GM18870 (cell line): Measurements from ENCODE around the gene SLC35G6.
A peak's percentile ranks its signal among the peaks of the same experiment; 100 is the strongest.
"Not testable (repeated sequence)": the region's sequence is repeated elsewhere in the genome, so short reads cannot be mapped to it uniquely, and the experiment has no call there.

Experiments used
- ATAC-seq: cut with Tn5 transposase; IDR thresholded peaks from one replicate; pipeline ENCODE4 v1.9.1; 2021; ENCODE audit warnings: moderate library complexity; ENCODE audit not compliant: unreplicated experiment

Gene SLC35G6

GRCh38 chr17:7481275-7481674 lies at the start of gene SLC35G6:
Gene SLC35G6, plus strand, starts transcription at chr17:7481446. Its CDS starts 71 bp downstream, at chr17:7481517.
- not testable (repeated sequence) for ATAC-seq

DNA sequence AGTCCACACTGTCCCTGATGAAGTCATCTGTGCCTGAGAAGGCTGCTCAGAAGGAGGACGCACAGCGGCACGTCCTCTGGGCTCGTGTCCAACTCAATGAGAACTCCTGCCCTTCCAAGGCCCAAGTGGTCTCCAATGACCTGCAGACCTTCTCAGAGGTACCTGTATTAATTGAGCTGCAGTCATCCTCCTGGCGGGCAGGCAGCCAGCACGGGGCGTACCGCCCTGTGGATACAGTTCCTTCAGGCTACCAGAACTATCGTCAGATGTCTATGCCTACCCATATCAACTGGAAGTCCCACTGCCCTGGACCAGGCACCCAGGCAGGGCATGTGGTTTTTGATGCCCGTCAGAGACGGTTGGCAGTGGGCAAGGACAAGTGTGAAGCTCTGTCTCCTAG lies 49.0 kb upstream of the SLC35G6 start:
- ATAC-seq: no peak

DNA sequence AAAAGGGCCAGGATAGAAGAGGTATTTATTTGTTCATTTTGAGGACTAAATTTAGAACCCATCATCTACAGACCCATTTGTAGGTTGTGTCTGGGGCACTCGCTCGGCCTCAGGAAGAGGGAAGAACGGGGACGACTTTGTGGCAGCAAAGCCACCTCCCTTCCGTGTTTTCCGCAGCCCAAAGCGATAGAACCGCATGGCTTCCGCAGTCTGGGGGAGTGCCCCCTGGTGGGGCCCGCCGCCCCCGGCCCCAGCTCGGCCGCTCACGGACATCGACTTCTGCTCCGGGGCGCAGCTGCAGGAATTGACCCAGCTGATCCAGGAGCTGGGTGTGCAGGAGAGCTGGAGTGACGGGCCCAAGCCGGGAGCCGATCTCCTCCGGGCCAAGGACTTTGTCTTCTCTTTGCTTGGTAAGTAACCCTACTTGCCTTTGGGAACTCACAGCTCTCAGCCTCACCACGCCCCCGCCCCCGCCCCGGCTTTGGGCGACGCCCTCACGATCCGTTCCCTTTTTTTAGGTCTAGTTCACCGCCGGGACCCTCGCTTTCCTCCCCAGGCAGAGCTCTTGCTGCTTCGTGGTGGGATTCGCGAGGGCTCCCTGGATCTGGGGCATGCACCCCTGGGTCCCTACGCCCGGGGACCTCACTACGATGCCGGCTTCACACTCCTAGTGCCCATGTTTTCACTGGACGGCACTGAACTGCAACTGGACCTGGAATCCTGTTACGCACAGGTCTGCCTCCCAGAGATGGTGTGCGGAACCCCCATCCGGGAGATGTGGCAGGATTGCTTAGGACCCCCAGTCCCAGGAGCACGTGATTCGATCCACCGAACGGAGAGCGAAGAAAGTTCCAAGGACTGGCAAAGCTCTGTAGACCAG lies 45.3 kb upstream of the SLC35G6 start:
- peak; percentile 11 for ATAC-seq

DNA sequence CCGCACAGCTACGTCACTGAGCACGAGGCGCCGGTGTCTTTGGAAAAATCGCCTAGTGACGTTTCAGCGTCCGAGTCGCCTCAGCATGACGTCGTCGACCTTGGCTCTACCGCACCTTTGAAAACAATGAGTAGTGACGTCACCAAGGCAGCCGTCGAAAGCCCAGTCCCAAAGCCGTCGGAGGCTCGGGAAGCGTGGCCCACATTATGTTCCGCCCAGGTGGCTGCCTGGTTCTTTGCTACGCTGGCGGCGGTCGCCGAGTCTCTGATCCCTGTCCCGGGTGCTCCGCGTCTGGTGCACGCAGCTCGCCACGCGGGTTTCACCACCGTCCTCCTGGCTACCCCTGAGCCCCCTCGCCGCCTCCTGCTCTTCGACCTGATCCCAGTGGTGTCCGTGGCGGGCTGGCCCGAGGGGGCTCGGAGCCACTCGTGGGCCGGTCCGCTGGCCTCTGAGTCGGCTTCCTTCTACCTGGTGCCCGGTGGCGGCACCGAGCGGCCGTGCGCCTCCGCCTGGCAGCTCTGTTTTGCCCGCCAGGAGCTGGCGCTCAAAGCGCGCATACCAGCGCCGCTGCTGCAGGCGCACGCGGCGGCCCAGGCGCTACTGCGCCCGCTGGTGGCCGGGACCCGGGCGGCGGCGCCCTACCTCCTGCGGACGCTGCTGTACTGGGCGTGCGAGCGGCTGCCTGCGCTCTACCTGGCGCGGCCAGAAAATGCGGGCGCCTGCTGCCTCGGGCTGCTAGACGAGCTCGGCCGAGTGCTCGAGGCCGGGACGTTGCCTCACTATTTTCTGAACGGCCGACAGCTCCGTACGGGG lies 44.5 kb upstream of the SLC35G6 start:
- ATAC-seq: no peak

- no peak for ATAC-seq
These were observed 43.8 kb upstream of the SLC35G6 start for GRCh38 chr17:7437369-7437863.

DNA sequence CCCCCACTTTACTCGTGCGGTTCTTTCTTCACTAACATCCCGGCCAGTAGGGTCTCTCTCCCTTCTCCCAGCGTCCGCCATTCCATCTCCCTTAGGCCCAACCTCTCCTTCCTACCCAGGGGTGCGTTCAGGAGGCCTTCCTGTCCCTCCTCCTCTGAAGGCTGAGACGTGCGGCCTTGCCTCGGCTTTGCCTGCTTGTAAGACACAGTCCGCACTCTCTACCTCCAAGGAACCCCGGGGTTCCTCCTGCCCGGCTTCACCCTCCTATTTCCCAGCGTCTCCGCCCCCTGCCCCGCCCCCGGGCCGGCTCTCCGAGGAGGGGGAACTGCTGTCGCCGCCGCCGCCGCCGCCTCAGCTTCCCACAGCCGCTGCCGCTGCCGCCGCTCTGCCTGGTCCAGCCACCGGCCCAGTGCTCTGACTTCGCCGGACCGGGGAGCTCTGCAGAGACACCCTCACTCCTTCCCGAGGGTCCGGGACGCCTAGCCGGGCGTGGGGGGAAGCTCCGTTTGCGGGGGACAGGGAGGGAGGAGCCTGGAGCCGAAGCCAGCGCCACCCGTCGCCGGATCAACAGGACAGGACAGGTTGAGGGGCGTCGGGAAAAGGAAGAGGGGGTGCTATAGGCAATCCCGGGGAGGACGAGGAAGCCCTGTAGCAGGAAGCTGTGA lies 43.2 kb upstream of the SLC35G6 start:
- no peak for ATAC-seq

- ATAC-seq: no peak
These were observed 42.4 kb upstream of the SLC35G6 start for GRCh38 chr17:7438656-7439460.

- no peak for ATAC-seq
These were observed 41.7 kb upstream of the SLC35G6 start, which contains the start of gene FGF11 for GRCh38 chr17:7439462-7440112. Gene FGF11, plus strand, starts transcription at chr17:7439512. Its CDS starts 109 bp downstream, at chr17:7439621.

DNA sequence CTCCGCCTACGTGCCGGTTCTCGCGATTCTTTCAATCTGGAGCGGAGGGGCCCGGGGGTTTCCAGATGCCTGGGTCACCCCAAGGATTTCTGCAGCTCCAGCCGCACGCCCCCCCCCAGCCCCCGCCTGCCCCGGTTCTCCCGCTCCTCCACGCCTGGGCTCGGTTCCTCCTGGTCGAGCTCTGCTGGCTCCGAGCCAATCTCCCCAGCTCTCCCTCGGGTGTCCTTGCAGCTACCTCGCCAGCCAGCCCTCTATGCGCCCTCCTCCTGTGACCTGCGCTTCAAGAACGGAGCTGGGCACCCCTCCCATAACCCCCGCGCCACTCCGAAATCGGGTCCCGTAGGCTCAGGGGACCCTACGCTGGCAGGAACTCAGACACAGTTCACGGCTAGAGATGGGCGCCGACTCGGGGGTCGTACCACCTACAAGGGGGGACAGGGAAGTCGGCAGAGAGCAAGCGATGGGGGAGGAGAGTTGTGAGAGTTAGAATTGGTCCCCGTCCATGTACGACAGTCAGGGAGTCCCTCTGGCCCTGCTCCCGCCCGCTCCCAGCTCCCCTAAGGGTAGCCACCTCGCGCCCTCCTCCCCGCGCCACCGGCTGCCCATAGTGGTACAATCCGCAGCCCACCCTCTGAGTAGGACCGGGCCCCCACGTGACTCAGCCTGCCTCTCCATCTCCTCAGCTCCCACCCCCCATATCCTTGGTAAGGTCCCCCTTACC lies 41.0 kb upstream of the SLC35G6 start:
- ATAC-seq: no peak

DNA sequence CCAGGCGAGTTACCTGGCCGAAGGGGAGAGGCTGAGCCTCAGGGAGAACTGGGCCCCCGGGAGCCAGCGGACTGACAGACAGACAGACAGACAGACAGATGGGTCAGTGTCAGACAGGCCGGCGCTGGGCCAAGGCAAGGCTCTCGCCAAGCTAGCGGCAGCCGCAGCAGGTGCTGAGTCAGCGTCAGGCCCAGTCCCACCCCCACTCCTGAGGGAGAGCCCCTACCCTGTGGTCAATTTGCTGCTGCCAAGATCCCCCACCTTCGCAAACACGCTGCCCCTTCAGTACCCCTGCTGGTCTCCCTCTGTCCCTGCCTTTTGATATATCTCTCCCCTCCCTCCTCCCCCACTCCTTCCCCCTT lies 40.4 kb upstream of the SLC35G6 start:
- no peak for ATAC-seq

DNA sequence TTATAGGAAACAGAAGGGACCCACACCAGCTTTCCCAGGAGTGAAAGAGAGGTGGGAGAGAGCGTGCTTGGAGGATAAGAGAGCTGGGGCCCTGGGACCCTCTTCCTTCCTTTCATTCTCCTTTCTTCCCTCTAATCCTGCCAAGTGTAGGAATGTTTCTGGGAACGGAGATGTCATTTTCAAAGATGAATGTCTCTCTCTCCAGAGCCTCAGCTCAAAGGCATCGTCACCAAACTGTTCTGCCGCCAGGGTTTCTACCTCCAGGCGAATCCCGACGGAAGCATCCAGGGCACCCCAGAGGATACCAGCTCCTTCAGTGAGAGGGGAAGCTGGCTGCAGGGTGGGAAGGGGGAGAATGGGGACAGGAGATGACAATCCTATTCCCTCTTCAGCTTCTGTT lies 40.0 kb upstream of the SLC35G6 start:
- ATAC-seq: no peak

- no peak for ATAC-seq
These were observed 39.1 kb upstream of the SLC35G6 start for GRCh38 chr17:7442142-7442541.

DNA sequence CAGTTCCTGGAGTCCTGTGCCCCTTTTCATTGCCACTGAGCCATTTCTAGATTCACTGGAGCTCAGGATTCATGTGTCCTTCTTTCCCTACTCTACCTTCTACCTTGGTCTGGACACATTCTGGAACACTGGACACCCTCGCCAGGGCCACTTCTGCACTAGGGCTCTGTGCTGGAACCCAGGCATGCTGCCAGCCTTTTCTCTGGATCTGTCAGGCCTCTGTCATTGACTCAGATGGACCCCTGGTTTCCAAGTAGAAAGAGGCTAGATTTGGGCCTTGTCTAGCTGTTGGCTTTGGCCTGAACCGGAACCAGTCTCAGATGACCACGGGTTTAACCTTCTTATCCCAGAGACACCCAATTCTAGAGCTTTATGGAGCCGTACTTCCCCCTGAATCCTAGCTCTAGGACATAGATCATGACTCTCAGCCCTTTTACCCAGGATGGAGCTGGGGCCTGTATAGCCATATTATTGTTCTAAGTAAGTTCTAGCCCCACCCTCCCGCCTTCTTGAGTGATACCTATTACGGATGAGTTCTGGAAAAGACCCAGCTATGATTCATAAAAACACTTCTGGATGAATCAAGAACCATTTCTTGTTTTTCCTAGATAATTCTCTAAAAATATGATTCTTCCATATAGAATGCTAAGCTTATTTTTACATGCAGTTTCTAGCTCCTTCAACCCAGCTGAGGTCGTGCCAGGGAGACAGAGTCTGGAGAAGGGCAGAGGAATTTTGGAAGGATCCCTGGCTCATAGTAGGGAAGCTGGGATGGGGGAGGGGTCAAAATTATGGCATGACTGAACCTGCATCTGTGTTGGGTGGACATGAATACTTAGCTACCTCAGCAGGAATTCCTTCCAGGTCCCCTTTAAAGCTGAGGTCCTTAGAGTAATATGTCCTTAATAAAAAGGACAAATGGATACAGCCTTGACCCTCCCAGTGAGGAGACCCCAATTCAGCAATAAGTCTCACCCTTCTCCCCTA lies 37.5 kb upstream of the SLC35G6 start:
- ATAC-seq: no peak

DNA sequence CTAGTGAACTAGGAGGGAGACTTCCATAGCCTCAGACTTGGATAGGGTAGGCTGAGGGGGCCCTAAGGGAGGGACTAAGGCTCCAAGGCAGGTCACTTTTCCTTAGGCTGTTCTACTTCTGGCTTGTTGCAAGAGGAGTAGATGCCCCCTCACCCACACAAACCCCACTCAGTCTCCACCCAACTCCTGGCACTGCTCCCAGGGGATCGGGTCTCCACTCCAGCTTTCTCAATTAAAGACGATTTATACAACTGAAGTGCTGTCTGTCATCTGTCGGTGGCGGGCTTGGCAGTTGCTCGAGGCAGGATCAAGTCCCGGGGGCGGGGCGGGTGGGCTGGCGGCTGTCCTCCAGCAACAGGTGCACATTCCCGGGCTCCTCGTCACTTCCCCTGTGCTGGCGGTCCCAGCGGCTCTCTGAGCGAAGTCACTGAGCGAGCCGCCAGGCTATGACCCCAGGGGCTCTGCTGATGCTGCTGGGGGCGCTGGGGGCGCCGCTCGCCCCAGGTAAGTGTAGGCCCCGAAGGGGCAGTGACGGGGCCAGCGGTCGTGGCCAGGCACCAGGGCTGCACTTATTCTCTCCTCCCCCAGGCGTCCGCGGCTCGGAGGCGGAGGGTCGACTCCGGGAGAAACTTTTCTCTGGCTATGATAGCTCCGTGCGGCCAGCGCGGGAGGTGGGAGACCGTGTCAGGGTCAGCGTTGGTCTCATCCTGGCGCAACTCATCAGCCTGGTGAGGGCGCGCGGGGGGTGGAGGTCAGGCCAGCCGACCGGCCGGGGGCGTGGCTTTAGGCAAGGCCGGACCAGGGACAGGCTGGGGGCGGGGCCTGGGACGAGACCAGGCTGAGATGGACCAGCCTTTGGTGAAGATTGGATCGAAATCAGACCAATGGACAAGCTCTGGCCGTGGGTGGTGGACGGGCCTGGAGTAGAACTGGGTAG lies 36.3 kb upstream of the SLC35G6 start, which contains the start of gene CHRNB1:
TSS of gene CHRNB1 (plus strand) at position 380 of the 937 bp plus-strand sequence. CDS start at position 447, 67 bp downstream.
- ATAC-seq: no peak

DNA sequence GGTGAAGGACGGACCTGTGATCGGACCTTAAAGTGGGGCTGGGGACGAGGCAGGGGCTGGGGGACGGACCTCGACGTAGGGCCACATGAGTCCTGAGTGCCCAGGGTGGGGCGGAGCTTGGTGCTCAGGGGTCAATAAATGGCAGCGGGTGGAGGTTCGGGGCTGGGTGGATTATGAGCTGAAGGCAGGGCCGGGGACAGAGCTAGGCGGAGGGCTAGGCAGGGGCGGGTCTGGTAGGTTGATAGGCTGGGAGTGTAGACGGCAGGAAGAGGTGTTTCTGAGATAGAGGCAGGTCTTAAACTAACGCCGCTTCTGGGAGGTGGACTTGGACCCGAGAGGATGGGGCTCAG lies 35.7 kb upstream of the SLC35G6 start:
- no peak for ATAC-seq

DNA sequence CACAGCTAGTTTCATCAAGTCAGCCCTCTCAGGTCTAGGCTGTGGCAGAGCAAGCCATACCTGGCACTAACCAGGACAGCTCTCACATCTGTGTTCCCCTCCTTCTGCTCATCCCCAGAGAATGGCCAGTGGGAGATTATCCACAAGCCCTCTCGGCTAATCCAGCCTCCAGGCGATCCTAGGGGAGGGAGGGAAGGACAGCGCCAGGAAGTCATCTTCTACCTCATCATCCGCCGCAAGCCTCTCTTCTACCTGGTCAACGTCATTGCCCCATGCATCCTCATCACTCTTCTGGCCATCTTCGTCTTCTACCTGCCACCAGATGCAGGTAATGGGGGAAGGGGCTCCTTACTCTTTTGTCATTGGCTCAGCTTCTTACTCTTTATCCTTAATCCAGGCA lies 32.8 kb upstream of the SLC35G6 start:
- ATAC-seq: no peak

GRCh38 chr17:7459961-7460545 lies 21.2 kb upstream of the SLC35G6 start:
- ATAC-seq: no peak
